Activated T-cell treated with anti-CD3 and anti-CD28 coated beads, Interleukin-2, amount 50 U/mL, for 24 hours (primary cell): Measurements from ENCODE around the gene TMEM233.
"Not testable (repeated sequence)": the region's sequence is repeated elsewhere in the genome, so short reads cannot be mapped to it uniquely, and the experiment has no call there.

Source experiments
- DNase-seq: peaks from one replicate; pipeline ENCODE4 v3.0.0-alpha.2; 2020
- H3K27ac Mint-ChIP-seq: 2 replicates; pipeline ENCODE4 v1.8.0; 2020; ENCODE audit warnings: mild to moderate bottlenecking, mixed read lengths
- H3K27me3 Mint-ChIP-seq: 2 replicates; pipeline ENCODE4 v1.8.0; 2020; ENCODE audit warnings: mixed read lengths
- H3K36me3 Mint-ChIP-seq: 2 replicates; pipeline ENCODE4 v1.8.0; 2020; ENCODE audit warnings: low read depth, mixed read lengths
- H3K4me1 Mint-ChIP-seq: 2 replicates; pipeline ENCODE4 v1.8.0; 2020; ENCODE audit warnings: low read depth, mixed read lengths
- H3K4me3 Mint-ChIP-seq: 2 replicates; pipeline ENCODE4 v1.8.0; 2020; ENCODE audit warnings: mild to moderate bottlenecking, moderate library complexity, mixed read lengths
- H3K9me3 Mint-ChIP-seq: 2 replicates; pipeline ENCODE4 v1.8.0; 2020; ENCODE audit warnings: mixed read lengths

The TMEM233 gene

GRCh38 chr12:119592232-119592631, 1.3 kb upstream of the TMEM233 start:
- H3K4me1 Mint-ChIP-seq, result peaks cover 24% of the 10 kb centered on the region
- H3K9me3 Mint-ChIP-seq, result no peaks in the 10 kb centered on the region
- H3K36me3 Mint-ChIP-seq, result no peaks in the 10 kb centered on the region
- DNase-seq, result no peak
- peaks cover 85% of the 10 kb centered on the region for H3K27me3 Mint-ChIP-seq
- H3K4me3 Mint-ChIP-seq, result no peak overlapping the region
- H3K27ac Mint-ChIP-seq, result no peak overlapping the region

GRCh38 chr12:119594399-119594730, 791 bp downstream of the TMEM233 start:
- DNase-seq, result no peak
- Mint-ChIP-seq H3K27me3 (peaks cover 93% of the 10 kb centered on the region), H3K4me3 (no peak overlapping the region), H3K36me3 (no peaks in the 10 kb centered on the region), H3K27ac (no peak overlapping the region), H3K4me1 (peaks cover 24% of the 10 kb centered on the region), H3K9me3 (no peaks in the 10 kb centered on the region)

GRCh38 chr12:119594772-119595445, 1.3 kb downstream of the TMEM233 start:
- DNase-seq, result no peak
- Mint-ChIP-seq H3K9me3 (no peaks in the 10 kb centered on the region), H3K4me3 (no peak overlapping the region), H3K27ac (no peak overlapping the region), H3K36me3 (no peaks in the 10 kb centered on the region), H3K27me3 (peaks cover 94% of the 10 kb centered on the region), H3K4me1 (peaks cover 24% of the 10 kb centered on the region)

GRCh38 chr12:119598159-119598558, 4.6 kb downstream of the TMEM233 start:
- Mint-ChIP-seq H3K27me3 (peaks cover 83% of the 10 kb centered on the region), H3K4me3 (no peak overlapping the region), H3K9me3 (no peaks in the 10 kb centered on the region), H3K36me3 (no peaks in the 10 kb centered on the region), H3K4me1 (peaks cover 24% of the 10 kb centered on the region), H3K27ac (no peak overlapping the region)
- no peak for DNase-seq

GRCh38 chr12:119601877-119602733, 8.5 kb downstream of the TMEM233 start:
- peaks cover 54% of the 10 kb centered on the region for H3K27me3 Mint-ChIP-seq
- H3K27ac Mint-ChIP-seq, result no peak overlapping the region
- H3K4me3 Mint-ChIP-seq, result no peak overlapping the region

GRCh38 chr12:119602734-119603094, 9.1 kb downstream of the TMEM233 start:
- Mint-ChIP-seq H3K4me3 (no peak overlapping the region), H3K9me3 (no peaks in the 10 kb centered on the region), H3K27me3 (peaks cover 48% of the 10 kb centered on the region), H3K27ac (no peak overlapping the region), H3K36me3 (no peaks in the 10 kb centered on the region), H3K4me1 (no peaks in the 10 kb centered on the region)
- no peak for DNase-seq

More at GRCh38 chr12:119601877-119602733, 8.5 kb downstream of the TMEM233 start:
- H3K4me1 Mint-ChIP-seq, result no peaks in the 10 kb centered on the region
- no peaks in the 10 kb centered on the region for H3K36me3 Mint-ChIP-seq
- no peaks in the 10 kb centered on the region for H3K9me3 Mint-ChIP-seq
- DNase-seq, result no peak

GRCh38 chr12:119603767-119604166, 10.2 kb downstream of the TMEM233 start:
- DNase-seq, result no peak
- H3K36me3 Mint-ChIP-seq, result no peaks in the 10 kb centered on the region
- H3K9me3 Mint-ChIP-seq, result no peaks in the 10 kb centered on the region
- H3K27ac Mint-ChIP-seq, result no peak overlapping the region
- H3K4me1 Mint-ChIP-seq, result no peaks in the 10 kb centered on the region
- H3K27me3 Mint-ChIP-seq, result peaks cover 38% of the 10 kb centered on the region
- no peak overlapping the region for H3K4me3 Mint-ChIP-seq

- peaks cover 27% of the 10 kb centered on the region for H3K27me3 Mint-ChIP-seq
Observed at GRCh38 chr12:119609358-119609757, 15.8 kb downstream of the TMEM233 start.

GRCh38 chr12:119613319-119613936, 19.9 kb downstream of the TMEM233 start:
- no peak overlapping the region for H3K27ac Mint-ChIP-seq
- peaks cover 42% of the 10 kb centered on the region for H3K27me3 Mint-ChIP-seq
- no peak for DNase-seq

More at GRCh38 chr12:119609358-119609757, 15.8 kb downstream of the TMEM233 start:
- DNase-seq, result no peak
- no peaks in the 10 kb centered on the region for H3K4me1 Mint-ChIP-seq
- no peak overlapping the region for H3K27ac Mint-ChIP-seq
- no peaks in the 10 kb centered on the region for H3K36me3 Mint-ChIP-seq
- H3K4me3 Mint-ChIP-seq, result no peak overlapping the region
- H3K9me3 Mint-ChIP-seq, result peaks cover 3% of the 10 kb centered on the region

GRCh38 chr12:119614705-119615104, 21.1 kb downstream of the TMEM233 start:
- H3K27ac Mint-ChIP-seq, result no peak overlapping the region
- H3K4me3 Mint-ChIP-seq, result no peak overlapping the region
- no peaks in the 10 kb centered on the region for H3K36me3 Mint-ChIP-seq
- H3K4me1 Mint-ChIP-seq, result no peaks in the 10 kb centered on the region
- peaks cover 47% of the 10 kb centered on the region for H3K27me3 Mint-ChIP-seq
- no peak for DNase-seq
- H3K9me3 Mint-ChIP-seq, result peaks cover 6% of the 10 kb centered on the region

More at GRCh38 chr12:119613319-119613936, 19.9 kb downstream of the TMEM233 start:
- Mint-ChIP-seq H3K4me1 (no peaks in the 10 kb centered on the region), H3K4me3 (no peak overlapping the region), H3K9me3 (peaks cover 3% of the 10 kb centered on the region), H3K36me3 (no peaks in the 10 kb centered on the region)

- Mint-ChIP-seq H3K4me3 (no peak overlapping the region), H3K36me3 (no peaks in the 10 kb centered on the region), H3K27me3 (peaks cover 44% of the 10 kb centered on the region), H3K4me1 (no peaks in the 10 kb centered on the region), H3K27ac (no peak overlapping the region), H3K9me3 (peaks cover 6% of the 10 kb centered on the region)
- DNase-seq, result no peak
Observed at GRCh38 chr12:119615518-119616475, 22.2 kb downstream of the TMEM233 start.

- not testable (repeated sequence) for DNase-seq, H3K36me3 Mint-ChIP-seq, H3K27ac Mint-ChIP-seq, H3K4me1 Mint-ChIP-seq, H3K4me3 Mint-ChIP-seq, H3K9me3 Mint-ChIP-seq
- H3K27me3 Mint-ChIP-seq, result peaks cover 68% of the 10 kb centered on the region
Observed at GRCh38 chr12:119618328-119618896, 24.8 kb downstream of the TMEM233 start.

GRCh38 chr12:119620490-119620889, 26.9 kb downstream of the TMEM233 start:
- no peak overlapping the region for H3K4me3 Mint-ChIP-seq

GRCh38 chr12:119621878-119622277, 28.3 kb downstream of the TMEM233 start:
- Mint-ChIP-seq H3K4me3 (no peak overlapping the region), H3K36me3 (no peaks in the 10 kb centered on the region), H3K27ac (no peak overlapping the region), H3K27me3 (peaks cover 69% of the 10 kb centered on the region), H3K9me3 (peaks cover 6% of the 10 kb centered on the region), H3K4me1 (peaks cover 4% of the 10 kb centered on the region)
- no peak for DNase-seq

More at GRCh38 chr12:119620490-119620889, 26.9 kb downstream of the TMEM233 start:
- no peak for DNase-seq
- H3K27ac Mint-ChIP-seq, result no peak overlapping the region
- no peaks in the 10 kb centered on the region for H3K36me3 Mint-ChIP-seq
- peaks cover 4% of the 10 kb centered on the region for H3K4me1 Mint-ChIP-seq
- H3K9me3 Mint-ChIP-seq, result peaks cover 6% of the 10 kb centered on the region
- H3K27me3 Mint-ChIP-seq, result peaks cover 73% of the 10 kb centered on the region
